Sigmoid colon (tissue), 4 donors: ENCODE results near the gene KL.

Experiments used
- EP300 ChIP-seq, 4 donors: sonication (generic); formaldehyde crosslinking; IDR thresholded peaks; one replicate each; pipeline ENCODE4 v1.6.1; 2017; ENCODE audit warnings: antibody characterized with exemption in 4 of 4
- POLR2A ChIP-seq, 2 donors: fragments of 450-650 bp; IDR thresholded peaks; one replicate each; pipeline ENCODE4 v1.6.1; 2016; ENCODE audit warnings: antibody characterized with exemption in 2 of 2, mild to moderate bottlenecking in 2 of 2, moderate library complexity in 2 of 2
- POLR2AphosphoS5 ChIP-seq, 4 donors: sonication (generic); formaldehyde crosslinking; IDR thresholded peaks; one replicate each; pipeline ENCODE4 v1.6.1; 2017; ENCODE audit warnings: antibody characterized with exemption in 4 of 4
- TF ChIP-seq, protein P1 (sequence below), 4 experiments: fragments of 450-650 bp in 3 of 4; fragments of 200-600 bp in 1 of 4; IDR thresholded peaks; one replicate each; pipeline ENCODE4 v1.5.1; 2016 to 2019; ENCODE audit warnings: antibody characterized with exemption in 4 of 4, mild to moderate bottlenecking in 3 of 4, moderate library complexity in 2 of 4

- TF ChIP-seq, protein P1, sequence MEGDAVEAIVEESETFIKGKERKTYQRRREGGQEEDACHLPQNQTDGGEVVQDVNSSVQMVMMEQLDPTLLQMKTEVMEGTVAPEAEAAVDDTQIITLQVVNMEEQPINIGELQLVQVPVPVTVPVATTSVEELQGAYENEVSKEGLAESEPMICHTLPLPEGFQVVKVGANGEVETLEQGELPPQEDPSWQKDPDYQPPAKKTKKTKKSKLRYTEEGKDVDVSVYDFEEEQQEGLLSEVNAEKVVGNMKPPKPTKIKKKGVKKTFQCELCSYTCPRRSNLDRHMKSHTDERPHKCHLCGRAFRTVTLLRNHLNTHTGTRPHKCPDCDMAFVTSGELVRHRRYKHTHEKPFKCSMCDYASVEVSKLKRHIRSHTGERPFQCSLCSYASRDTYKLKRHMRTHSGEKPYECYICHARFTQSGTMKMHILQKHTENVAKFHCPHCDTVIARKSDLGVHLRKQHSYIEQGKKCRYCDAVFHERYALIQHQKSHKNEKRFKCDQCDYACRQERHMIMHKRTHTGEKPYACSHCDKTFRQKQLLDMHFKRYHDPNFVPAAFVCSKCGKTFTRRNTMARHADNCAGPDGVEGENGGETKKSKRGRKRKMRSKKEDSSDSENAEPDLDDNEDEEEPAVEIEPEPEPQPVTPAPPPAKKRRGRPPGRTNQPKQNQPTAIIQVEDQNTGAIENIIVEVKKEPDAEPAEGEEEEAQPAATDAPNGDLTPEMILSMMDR (IDR thresholded peaks at IDR 0.05) = no peak
- no peak for TF ChIP-seq POLR2A (IDR thresholded peaks at IDR 0.05)
- no peak for TF ChIP-seq POLR2AphosphoS5 (IDR thresholded peaks at IDR 0.05)
- TF ChIP-seq EP300 (IDR thresholded peaks at IDR 0.05) = no peak
Measured at GRCh38 chr13:33092073-33092987, 76.1 kb downstream of the KL start.
